ENCODE measurements around the gene CSKMT.

DNA sequence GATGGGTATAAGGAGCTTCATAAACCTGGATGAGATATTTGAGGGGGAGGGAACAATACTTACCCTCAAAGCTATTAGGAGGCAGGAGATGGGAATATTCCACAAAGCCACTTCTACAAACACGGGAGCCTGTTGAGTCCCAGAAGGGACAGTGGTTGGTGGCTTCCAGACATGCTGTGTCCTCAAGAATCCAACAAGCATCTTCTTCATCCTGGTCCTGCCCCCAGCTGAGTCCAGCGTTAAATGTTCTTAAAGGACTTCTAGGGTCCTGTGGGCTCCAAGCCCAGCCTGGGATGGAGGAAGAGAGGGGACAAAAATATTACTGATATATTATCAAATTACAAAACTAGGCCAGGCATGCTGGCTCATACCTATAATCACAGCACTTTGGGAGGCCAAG, 2.3 kb downstream of the CSKMT start:
- TF ChIP-seq EP300 (IDR thresholded peaks at IDR 0.05) = no peak
- TF ChIP-seq, protein P1, sequence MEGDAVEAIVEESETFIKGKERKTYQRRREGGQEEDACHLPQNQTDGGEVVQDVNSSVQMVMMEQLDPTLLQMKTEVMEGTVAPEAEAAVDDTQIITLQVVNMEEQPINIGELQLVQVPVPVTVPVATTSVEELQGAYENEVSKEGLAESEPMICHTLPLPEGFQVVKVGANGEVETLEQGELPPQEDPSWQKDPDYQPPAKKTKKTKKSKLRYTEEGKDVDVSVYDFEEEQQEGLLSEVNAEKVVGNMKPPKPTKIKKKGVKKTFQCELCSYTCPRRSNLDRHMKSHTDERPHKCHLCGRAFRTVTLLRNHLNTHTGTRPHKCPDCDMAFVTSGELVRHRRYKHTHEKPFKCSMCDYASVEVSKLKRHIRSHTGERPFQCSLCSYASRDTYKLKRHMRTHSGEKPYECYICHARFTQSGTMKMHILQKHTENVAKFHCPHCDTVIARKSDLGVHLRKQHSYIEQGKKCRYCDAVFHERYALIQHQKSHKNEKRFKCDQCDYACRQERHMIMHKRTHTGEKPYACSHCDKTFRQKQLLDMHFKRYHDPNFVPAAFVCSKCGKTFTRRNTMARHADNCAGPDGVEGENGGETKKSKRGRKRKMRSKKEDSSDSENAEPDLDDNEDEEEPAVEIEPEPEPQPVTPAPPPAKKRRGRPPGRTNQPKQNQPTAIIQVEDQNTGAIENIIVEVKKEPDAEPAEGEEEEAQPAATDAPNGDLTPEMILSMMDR (IDR thresholded peaks at IDR 0.05) = no peak
